Measurements from ENCODE around the gene SAAL1.

SAAL1 gene

DNA sequence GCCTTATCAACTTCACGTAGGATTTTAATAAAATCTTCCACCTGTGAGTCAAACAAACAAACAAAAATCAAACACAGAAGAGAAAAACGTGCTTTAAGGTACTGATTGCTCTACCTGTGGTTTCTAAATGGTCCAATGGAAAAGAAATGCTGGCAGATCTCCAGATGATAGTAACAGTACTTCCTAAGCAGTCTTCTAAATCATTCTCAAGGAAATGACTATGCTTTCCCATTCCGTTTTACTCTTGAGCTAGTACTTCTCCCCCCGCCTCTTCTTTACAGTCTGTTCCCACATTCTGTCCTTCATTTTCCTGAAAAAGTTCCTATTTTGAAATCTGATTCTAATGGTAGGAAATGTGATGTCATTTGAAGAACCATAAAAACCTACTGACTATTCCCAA is 25.4 kb downstream of the SAAL1 start:
- no peak for TF ChIP-seq CTCF (IDR thresholded peaks at IDR 0.05; ENCODE audit: borderline replicate concordance, insufficient read depth, low read depth, low read length)
- no peak overlapping the region for H3K4me3 ChIP-seq (ENCODE audit: low read depth, low read length)

- no peak overlapping the region for H3K4me3 ChIP-seq (ENCODE audit: low read depth, low read length)
- TF ChIP-seq CTCF (IDR thresholded peaks at IDR 0.05; ENCODE audit: borderline replicate concordance, insufficient read depth, low read depth, low read length), result no peak
These were observed 27.0 kb downstream of the SAAL1 start for GRCh38 chr11:18078909-18079308.

GRCh38 chr11:18075444-18075843 is 30.4 kb downstream of the SAAL1 start:
- H3K4me3 ChIP-seq (ENCODE audit: low read depth, low read length), result no peak overlapping the region
- TF ChIP-seq CTCF (IDR thresholded peaks at IDR 0.05; ENCODE audit: borderline replicate concordance, insufficient read depth, low read depth, low read length), result no peak

GRCh38 chr11:18071098-18071705 is 34.7 kb downstream of the SAAL1 start:
- TF ChIP-seq CTCF (IDR thresholded peaks at IDR 0.05; ENCODE audit: borderline replicate concordance, insufficient read depth, low read depth, low read length), result no peak
- H3K4me3 ChIP-seq (ENCODE audit: low read depth, low read length), result no peak overlapping the region

DNA sequence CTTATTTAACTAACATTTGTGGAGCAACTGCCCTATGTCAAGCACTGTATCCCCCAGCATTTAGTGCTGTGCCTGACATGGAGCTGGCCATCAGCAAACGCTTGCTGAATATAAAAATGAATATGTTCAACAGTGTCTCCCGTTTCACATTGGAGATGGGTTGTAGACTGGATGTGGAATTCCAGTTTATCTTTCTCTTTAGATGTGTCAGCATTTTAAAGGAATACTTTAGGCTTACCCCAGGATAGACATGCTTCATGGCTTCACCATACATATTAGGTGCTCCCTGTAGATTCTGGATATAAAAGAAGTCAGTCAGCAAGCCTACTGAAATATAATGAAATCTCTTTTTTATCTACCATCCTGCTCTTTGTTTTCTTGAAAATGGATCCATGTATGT is 38.5 kb downstream of the SAAL1 start:
- TF ChIP-seq CTCF (IDR thresholded peaks at IDR 0.05; ENCODE audit: borderline replicate concordance, insufficient read depth, low read depth, low read length), result no peak
- no peak overlapping the region for H3K4me3 ChIP-seq (ENCODE audit: low read depth, low read length)

GRCh38 chr11:18066626-18067025 is 39.3 kb downstream of the SAAL1 start:
- TF ChIP-seq CTCF (IDR thresholded peaks at IDR 0.05; ENCODE audit: borderline replicate concordance, insufficient read depth, low read depth, low read length), result no peak
- H3K4me3 ChIP-seq (ENCODE audit: low read depth, low read length), result no peak overlapping the region

DNA sequence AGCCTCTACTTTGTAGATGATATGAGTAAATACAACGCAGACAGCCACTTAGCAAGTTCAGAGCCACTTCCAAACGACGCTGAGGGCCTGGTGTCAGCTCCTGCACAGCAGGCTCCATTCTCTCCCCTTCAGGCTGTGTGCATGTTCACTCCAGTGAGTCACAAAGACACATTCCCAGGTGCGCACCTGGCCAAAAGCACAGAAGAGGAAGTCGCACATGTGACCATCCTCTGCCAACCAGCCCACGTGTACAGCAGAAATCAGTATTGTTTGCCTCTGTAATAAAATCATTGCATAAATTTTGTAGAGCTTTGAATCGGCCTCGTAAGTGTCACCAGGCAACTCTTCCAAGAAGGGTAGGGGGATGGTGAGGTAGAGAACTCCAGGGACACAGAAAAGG is 40.3 kb downstream of the SAAL1 start:
- TF ChIP-seq CTCF (IDR thresholded peaks at IDR 0.05; ENCODE audit: borderline replicate concordance, insufficient read depth, low read depth, low read length), result no peak
- no peak overlapping the region for H3K4me3 ChIP-seq (ENCODE audit: low read depth, low read length)

Measured in GM12875 (cell line).